ENCODE data around the gene CCND2. TPM values are rescaled to one million over a fixed set of nuclear protein-coding genes. Genes with fewer than 3 reads are reported as not detected.

CCND2 gene
- total and polyA plus RNA-seq, 12 donors = 28.4 to 428 (median 239) TPM

- H3K27ac ChIP-seq = no peak overlapping the region
- no peak overlapping the region for H3K4me3 ChIP-seq
- no peak for DNase-seq
- intact Hi-C loops (cut with DNase I) = no loop called here
- peaks cover 3% of the 10 kb centered on the region for H3K27me3 ChIP-seq
- TF ChIP-seq POLR2A (IDR thresholded peaks at IDR 0.05) = no peak
- TF ChIP-seq, protein P1, sequence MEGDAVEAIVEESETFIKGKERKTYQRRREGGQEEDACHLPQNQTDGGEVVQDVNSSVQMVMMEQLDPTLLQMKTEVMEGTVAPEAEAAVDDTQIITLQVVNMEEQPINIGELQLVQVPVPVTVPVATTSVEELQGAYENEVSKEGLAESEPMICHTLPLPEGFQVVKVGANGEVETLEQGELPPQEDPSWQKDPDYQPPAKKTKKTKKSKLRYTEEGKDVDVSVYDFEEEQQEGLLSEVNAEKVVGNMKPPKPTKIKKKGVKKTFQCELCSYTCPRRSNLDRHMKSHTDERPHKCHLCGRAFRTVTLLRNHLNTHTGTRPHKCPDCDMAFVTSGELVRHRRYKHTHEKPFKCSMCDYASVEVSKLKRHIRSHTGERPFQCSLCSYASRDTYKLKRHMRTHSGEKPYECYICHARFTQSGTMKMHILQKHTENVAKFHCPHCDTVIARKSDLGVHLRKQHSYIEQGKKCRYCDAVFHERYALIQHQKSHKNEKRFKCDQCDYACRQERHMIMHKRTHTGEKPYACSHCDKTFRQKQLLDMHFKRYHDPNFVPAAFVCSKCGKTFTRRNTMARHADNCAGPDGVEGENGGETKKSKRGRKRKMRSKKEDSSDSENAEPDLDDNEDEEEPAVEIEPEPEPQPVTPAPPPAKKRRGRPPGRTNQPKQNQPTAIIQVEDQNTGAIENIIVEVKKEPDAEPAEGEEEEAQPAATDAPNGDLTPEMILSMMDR (IDR thresholded peaks at IDR 0.05) = no peak
- H3K9me3 ChIP-seq (replicated peaks in 1 of 3) = no peaks in the 10 kb centered on the region
- no peaks in the 10 kb centered on the region for H3K36me3 ChIP-seq (replicated peaks in 1 of 2)
- whole genome bisulfite sequencing, 4 donors = 66 to 75% (median 72%) methylated on average over 5 of the region's 5 CpGs
- H3K4me1 ChIP-seq (replicated peaks in 1 of 2) = no peaks in the 10 kb centered on the region
Observed at GRCh38 chr12:4252601-4253000, 21.0 kb upstream of the CCND2 start.

- no peak overlapping the region for H3K4me3 ChIP-seq
- WGBS, 4 donors = 86 to 95% (median 88%) methylated on average over 2 of the region's 2 CpGs
- H3K4me1 ChIP-seq (replicated peaks in 1 of 2) = no peaks in the 10 kb centered on the region
- intact Hi-C loops (cut with DNase I) = no loop called here
- no peaks in the 10 kb centered on the region for H3K27me3 ChIP-seq
- no peak overlapping the region for H3K27ac ChIP-seq
- no peaks in the 10 kb centered on the region for H3K9me3 ChIP-seq (replicated peaks in 1 of 3)
- TF ChIP-seq, protein P1 (IDR thresholded peaks at IDR 0.05) = no peak
- TF ChIP-seq POLR2A (IDR thresholded peaks at IDR 0.05) = no peak
- DNase-seq = no peak
- H3K36me3 ChIP-seq (replicated peaks in 1 of 2) = no peaks in the 10 kb centered on the region
Observed at GRCh38 chr12:4256043-4256826, 17.3 kb upstream of the CCND2 start.

DNA sequence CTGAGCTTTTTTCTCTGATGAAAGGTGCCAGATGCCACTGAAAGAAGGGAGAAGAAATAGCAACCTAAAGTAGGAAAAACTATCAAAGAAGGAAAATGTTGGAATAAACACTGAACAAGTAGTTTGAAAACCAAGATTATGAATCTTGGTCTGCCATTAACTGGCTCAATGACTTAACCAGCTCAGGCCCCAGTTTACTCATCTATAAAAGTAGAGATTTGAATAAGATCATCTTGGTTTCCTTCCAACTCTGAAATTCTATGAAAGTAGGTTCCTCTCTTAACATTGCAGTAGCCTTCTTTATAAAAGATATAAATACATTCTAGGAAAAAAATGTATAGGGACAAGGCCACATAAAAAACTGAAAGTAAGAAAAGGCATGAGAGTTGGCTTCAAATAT, 16.1 kb upstream of the CCND2 start:
- DNase-seq = no peak
- intact Hi-C loops (cut with DNase I) = no loop called here
- Histone ChIP-seq H3K4me1 (replicated peaks in 1 of 2) (no peaks in the 10 kb centered on the region), H3K4me3 (no peak overlapping the region), H3K27me3 (no peaks in the 10 kb centered on the region), H3K27ac (no peak overlapping the region), H3K9me3 (replicated peaks in 1 of 3) (no peaks in the 10 kb centered on the region), H3K36me3 (replicated peaks in 1 of 2) (no peaks in the 10 kb centered on the region)
- no peak for TF ChIP-seq POLR2A (IDR thresholded peaks at IDR 0.05)
- TF ChIP-seq, protein P1 (IDR thresholded peaks at IDR 0.05) = no peak

GRCh38 chr12:4259099-4259498, 14.5 kb upstream of the CCND2 start:
- no peak for TF ChIP-seq POLR2A (IDR thresholded peaks at IDR 0.05)
- TF ChIP-seq, protein P1 (IDR thresholded peaks at IDR 0.05) = no peak
- Histone ChIP-seq H3K4me1 (replicated peaks in 1 of 2) (no peaks in the 10 kb centered on the region), H3K36me3 (replicated peaks in 1 of 2) (no peaks in the 10 kb centered on the region), H3K9me3 (replicated peaks in 1 of 3) (no peaks in the 10 kb centered on the region), H3K27me3 (no peaks in the 10 kb centered on the region), H3K27ac (no peak overlapping the region), H3K4me3 (no peak overlapping the region)
- intact Hi-C loops (cut with DNase I) = no loop called here
- no peak for DNase-seq
- WGBS, 4 donors = 86 to 97% (median 93%) methylated on average over 1 of the region's 1 CpG
